LNCaP clone FGC (cell line): Measurements from ENCODE around the gene TUSC1.
"Not testable (repeated sequence)": the region's sequence is repeated elsewhere in the genome, so short reads cannot be mapped to it uniquely, and the experiment has no call there.

Source experiments
- DNase-seq: peaks from one replicate; pipeline ENCODE4 v3.0.0-alpha.2; 2011; ENCODE audit warnings: low read depth
- H3K4me3 ChIP-seq: 2 replicates; pipeline ENCODE4 v1.5.1; 2011; ENCODE audit warnings: mild to moderate bottlenecking, low read depth, low read length, control low read depth
- CTCF ChIP-seq: IDR thresholded peaks from 2 replicates; pipeline ENCODE4 v1.5.1; 2012; ENCODE audit warnings: mild to moderate bottlenecking; ENCODE audit not compliant: control insufficient read depth, insufficient read depth; ENCODE audit errors: extremely low read depth

TUSC1 gene

GRCh38 chr9:25703701-25704357 is 25.6 kb upstream of the TUSC1 start:
- TF ChIP-seq CTCF: no peak
- no peak for DNase-seq
- no peak overlapping the region for H3K4me3 ChIP-seq

GRCh38 chr9:25702536-25702935 is 24.3 kb upstream of the TUSC1 start:
- DNase-seq: no peak
- TF ChIP-seq CTCF: no peak
- H3K4me3 ChIP-seq: no peak overlapping the region

GRCh38 chr9:25700899-25701298 is 22.7 kb upstream of the TUSC1 start:
- not testable (repeated sequence) for DNase-seq, H3K4me3 ChIP-seq

GRCh38 chr9:25700430-25700829 is 22.2 kb upstream of the TUSC1 start:
- no peak overlapping the region for H3K4me3 ChIP-seq
- peak; percentile 37 for DNase-seq
- no peak for TF ChIP-seq CTCF

- DNase-seq: no peak
- TF ChIP-seq CTCF: no peak
- no peak overlapping the region for H3K4me3 ChIP-seq
These were observed 13.5 kb upstream of the TUSC1 start for GRCh38 chr9:25691786-25692185.

- TF ChIP-seq CTCF: no peak
- H3K4me3 ChIP-seq: no peak overlapping the region
- DNase-seq: no peak
These were observed 6.1 kb upstream of the TUSC1 start for GRCh38 chr9:25684321-25684720.

- no peak for TF ChIP-seq CTCF
- DNase-seq: no peak
- no peak overlapping the region for H3K4me3 ChIP-seq
These were observed 3.0 kb upstream of the TUSC1 start for GRCh38 chr9:25681266-25681665.
